ENCODE results near the gene SLCO2A1. TPM values are rescaled to one million over a fixed set of nuclear protein-coding genes. Genes with fewer than 3 reads are reported as not detected.

The SLCO2A1 gene
- total and polyA plus RNA-seq, 2 of the 4 experiments (the other 2 are of a cell fraction): under 0.01 to 1.5 TPM

GRCh38 chr3:134056464-134056891 is 26.8 kb upstream of the SLCO2A1 start:
- H2AK5ac ChIP-seq (ENCODE audit: low read depth, low read length): peak overlapping the region; percentile 87
- H3K4me3 ChIP-seq (ENCODE audit: insufficient read depth, low read depth, low read length): no peak overlapping the region
- in situ Hi-C loops (cut with MboI; ENCODE audit: low sequenced_read_pairs) (no loop called here), dilution Hi-C loops (cut with HindIII; ENCODE audit: low sequenced_read_pairs, unreplicated experiment) (no loop called here), intact Hi-C loops (cut with micrococcal nuclease) (no loop called here)
- H3K9ac ChIP-seq (ENCODE audit: low read depth, low read length): no peak overlapping the region
- peak overlapping the region; percentile 47; the same call in 1 of the 2 replicates for H4K91ac ChIP-seq (ENCODE audit: insufficient read depth, low read depth, low read length)
- H3K27me3 ChIP-seq (ENCODE audit: control insufficient read depth, insufficient read depth, low read length): no peaks in the 10 kb centered on the region
- H2BK120ac ChIP-seq (ENCODE audit: low read depth, low read length): peak overlapping the region; percentile 80
- peak overlapping the region; percentile 19 for H2AK9ac ChIP-seq (replicated peaks; ENCODE audit: low read depth, low read length, poor library complexity)
- BruUV-seq (replicated peaks): no TSS peak
- H2BK20ac ChIP-seq (ENCODE audit: low read depth, low read length): peak overlapping the region; percentile 66
- H3K4me1 ChIP-seq (ENCODE audit: control insufficient read depth, insufficient read depth, low read length): peaks cover 46% of the 10 kb centered on the region
- no peaks in the 10 kb centered on the region for H3K9me3 ChIP-seq (ENCODE audit: control insufficient read depth, insufficient read depth, low read length)
- no peak overlapping the region for H3K56ac ChIP-seq (ENCODE audit: extremely low read depth, insufficient read depth, low read length)
- POLR2A ChIA-PET (ENCODE audit: unreplicated experiment): no interaction called here
- H3K79me1 ChIP-seq (ENCODE audit: low read depth in 1 of 2, low read length in 2 of 2): no peaks in the 10 kb centered on the region
- peak overlapping the region; percentile 10; the same call in 1 of the 3 replicates for H2BK15ac ChIP-seq (ENCODE audit: low read depth, low read length)
- 0 out of 2 replicates have a peak overlapping the region, but pooled peaks have one; percentile 19 for H3K23ac ChIP-seq (ENCODE audit: low read depth, low read length)
- peak overlapping the region; percentile 88 for H3K4ac ChIP-seq (ENCODE audit: low read depth, low read length)
- whole genome bisulfite sequencing, 2 experiments (ENCODE audit: extremely low coverage in 2 of 2, insufficient read length in 1 of 2): 79 to 100% methylated on average over 3 to 7 of the region's 7 CpGs
- H3K14ac ChIP-seq (replicated peaks; ENCODE audit: low read depth, low read length): peak overlapping the region; percentile 64
- CTCF ChIA-PET: interaction anchor here (1.4 kb wide), 1 partner anchor 115 kb away, joined by 3 read pairs; no protein-coding TSS in a partner anchor
- H4K5ac ChIP-seq (ENCODE audit: low read depth, low read length): peak overlapping the region; percentile 54
- ATAC-seq (ENCODE audit: low read depth) (peak; percentile 12; the same call in 1 of the 2 replicates), DNase-seq (peak; percentile 18)
- 0 out of 2 replicates have a peak overlapping the region, but pooled peaks have one; percentile 18 for H3K4me2 ChIP-seq (ENCODE audit: low read depth, low read length)
- no peaks in the 10 kb centered on the region for H3K36me3 ChIP-seq (ENCODE audit: control insufficient read depth, insufficient read depth, low read length)
- H3K27ac ChIP-seq (ENCODE audit: insufficient read depth, low read length): no peak overlapping the region
- H3K9me1 ChIP-seq (ENCODE audit: insufficient read depth, low read length): peaks cover 34% of the 10 kb centered on the region
- H4K8ac ChIP-seq (ENCODE audit: low read depth in 2 of 2, low read length in 2 of 2): peak overlapping the region in 1 of 2 experiments; percentile 3; a peak in 2 of 4 replicates
- TF ChIP-seq MAZ (IDR thresholded peaks at IDR 0.05; ENCODE audit: borderline replicate concordance, low read depth, low read length) (no peak), CEBPB (IDR thresholded peaks at IDR 0.05; ENCODE audit: low read depth, low read length) (no peak), RFX5 (IDR thresholded peaks at IDR 0.05; ENCODE audit: low read depth, low read length) (no peak), RCOR1 (IDR thresholded peaks at IDR 0.05; ENCODE audit: insufficient replicate concordance, low read length) (no peak), ELK1 (IDR thresholded peaks at IDR 0.05; ENCODE audit: borderline replicate concordance, low read depth, low read length) (no peak), FOS (IDR thresholded peaks at IDR 0.05; ENCODE audit: low read depth, low read length) (no peak), MXI1 (IDR thresholded peaks at IDR 0.05; ENCODE audit: borderline replicate concordance, low read depth, low read length) (no peak), USF2 (IDR thresholded peaks at IDR 0.05; ENCODE audit: low read depth, low read length) (no peak)
- peak overlapping the region; percentile 83 for H3K18ac ChIP-seq (ENCODE audit: low read depth, low read length)
- H4K20me1 ChIP-seq (ENCODE audit: insufficient read depth, low read length): no peaks in the 10 kb centered on the region
- peak overlapping the region; percentile 17 for H2BK5ac ChIP-seq (ENCODE audit: low read depth, low read length, poor library complexity, severe bottlenecking)
- H2AFZ ChIP-seq (replicated peaks; ENCODE audit: low read length, poor library complexity): no peak overlapping the region
